Measurements from ENCODE around the gene AFDN. TPM values are rescaled to one million over a fixed set of nuclear protein-coding genes. Genes with fewer than 3 reads are reported as not detected.

The AFDN gene
- total and polyA plus RNA-seq, 2 of the 8 experiments (the other 6 are each of a cell fraction or from before 2014, with no cell fraction given): 53.4 to 192 TPM

DNA sequence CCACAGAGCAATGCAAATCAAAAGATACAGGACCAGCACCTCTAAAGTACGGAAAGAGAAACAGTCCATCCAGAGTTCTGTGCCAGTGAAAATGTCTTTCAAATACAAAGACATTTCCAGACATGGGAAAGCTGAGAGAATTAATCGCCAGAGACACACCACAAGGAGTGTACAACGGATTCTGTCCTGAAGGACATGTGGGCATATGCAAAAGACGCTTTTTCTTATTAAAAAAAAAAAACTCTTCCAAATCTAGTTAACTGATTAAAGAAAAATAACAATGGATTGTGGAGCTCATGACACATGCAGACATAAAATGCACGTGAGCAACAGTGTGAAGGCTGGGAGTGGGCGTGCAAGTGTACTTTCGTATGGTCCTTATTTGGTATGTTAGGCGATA, 193.5 kb downstream of the AFDN start (continued):
- TF ChIP-seq, protein P1, sequence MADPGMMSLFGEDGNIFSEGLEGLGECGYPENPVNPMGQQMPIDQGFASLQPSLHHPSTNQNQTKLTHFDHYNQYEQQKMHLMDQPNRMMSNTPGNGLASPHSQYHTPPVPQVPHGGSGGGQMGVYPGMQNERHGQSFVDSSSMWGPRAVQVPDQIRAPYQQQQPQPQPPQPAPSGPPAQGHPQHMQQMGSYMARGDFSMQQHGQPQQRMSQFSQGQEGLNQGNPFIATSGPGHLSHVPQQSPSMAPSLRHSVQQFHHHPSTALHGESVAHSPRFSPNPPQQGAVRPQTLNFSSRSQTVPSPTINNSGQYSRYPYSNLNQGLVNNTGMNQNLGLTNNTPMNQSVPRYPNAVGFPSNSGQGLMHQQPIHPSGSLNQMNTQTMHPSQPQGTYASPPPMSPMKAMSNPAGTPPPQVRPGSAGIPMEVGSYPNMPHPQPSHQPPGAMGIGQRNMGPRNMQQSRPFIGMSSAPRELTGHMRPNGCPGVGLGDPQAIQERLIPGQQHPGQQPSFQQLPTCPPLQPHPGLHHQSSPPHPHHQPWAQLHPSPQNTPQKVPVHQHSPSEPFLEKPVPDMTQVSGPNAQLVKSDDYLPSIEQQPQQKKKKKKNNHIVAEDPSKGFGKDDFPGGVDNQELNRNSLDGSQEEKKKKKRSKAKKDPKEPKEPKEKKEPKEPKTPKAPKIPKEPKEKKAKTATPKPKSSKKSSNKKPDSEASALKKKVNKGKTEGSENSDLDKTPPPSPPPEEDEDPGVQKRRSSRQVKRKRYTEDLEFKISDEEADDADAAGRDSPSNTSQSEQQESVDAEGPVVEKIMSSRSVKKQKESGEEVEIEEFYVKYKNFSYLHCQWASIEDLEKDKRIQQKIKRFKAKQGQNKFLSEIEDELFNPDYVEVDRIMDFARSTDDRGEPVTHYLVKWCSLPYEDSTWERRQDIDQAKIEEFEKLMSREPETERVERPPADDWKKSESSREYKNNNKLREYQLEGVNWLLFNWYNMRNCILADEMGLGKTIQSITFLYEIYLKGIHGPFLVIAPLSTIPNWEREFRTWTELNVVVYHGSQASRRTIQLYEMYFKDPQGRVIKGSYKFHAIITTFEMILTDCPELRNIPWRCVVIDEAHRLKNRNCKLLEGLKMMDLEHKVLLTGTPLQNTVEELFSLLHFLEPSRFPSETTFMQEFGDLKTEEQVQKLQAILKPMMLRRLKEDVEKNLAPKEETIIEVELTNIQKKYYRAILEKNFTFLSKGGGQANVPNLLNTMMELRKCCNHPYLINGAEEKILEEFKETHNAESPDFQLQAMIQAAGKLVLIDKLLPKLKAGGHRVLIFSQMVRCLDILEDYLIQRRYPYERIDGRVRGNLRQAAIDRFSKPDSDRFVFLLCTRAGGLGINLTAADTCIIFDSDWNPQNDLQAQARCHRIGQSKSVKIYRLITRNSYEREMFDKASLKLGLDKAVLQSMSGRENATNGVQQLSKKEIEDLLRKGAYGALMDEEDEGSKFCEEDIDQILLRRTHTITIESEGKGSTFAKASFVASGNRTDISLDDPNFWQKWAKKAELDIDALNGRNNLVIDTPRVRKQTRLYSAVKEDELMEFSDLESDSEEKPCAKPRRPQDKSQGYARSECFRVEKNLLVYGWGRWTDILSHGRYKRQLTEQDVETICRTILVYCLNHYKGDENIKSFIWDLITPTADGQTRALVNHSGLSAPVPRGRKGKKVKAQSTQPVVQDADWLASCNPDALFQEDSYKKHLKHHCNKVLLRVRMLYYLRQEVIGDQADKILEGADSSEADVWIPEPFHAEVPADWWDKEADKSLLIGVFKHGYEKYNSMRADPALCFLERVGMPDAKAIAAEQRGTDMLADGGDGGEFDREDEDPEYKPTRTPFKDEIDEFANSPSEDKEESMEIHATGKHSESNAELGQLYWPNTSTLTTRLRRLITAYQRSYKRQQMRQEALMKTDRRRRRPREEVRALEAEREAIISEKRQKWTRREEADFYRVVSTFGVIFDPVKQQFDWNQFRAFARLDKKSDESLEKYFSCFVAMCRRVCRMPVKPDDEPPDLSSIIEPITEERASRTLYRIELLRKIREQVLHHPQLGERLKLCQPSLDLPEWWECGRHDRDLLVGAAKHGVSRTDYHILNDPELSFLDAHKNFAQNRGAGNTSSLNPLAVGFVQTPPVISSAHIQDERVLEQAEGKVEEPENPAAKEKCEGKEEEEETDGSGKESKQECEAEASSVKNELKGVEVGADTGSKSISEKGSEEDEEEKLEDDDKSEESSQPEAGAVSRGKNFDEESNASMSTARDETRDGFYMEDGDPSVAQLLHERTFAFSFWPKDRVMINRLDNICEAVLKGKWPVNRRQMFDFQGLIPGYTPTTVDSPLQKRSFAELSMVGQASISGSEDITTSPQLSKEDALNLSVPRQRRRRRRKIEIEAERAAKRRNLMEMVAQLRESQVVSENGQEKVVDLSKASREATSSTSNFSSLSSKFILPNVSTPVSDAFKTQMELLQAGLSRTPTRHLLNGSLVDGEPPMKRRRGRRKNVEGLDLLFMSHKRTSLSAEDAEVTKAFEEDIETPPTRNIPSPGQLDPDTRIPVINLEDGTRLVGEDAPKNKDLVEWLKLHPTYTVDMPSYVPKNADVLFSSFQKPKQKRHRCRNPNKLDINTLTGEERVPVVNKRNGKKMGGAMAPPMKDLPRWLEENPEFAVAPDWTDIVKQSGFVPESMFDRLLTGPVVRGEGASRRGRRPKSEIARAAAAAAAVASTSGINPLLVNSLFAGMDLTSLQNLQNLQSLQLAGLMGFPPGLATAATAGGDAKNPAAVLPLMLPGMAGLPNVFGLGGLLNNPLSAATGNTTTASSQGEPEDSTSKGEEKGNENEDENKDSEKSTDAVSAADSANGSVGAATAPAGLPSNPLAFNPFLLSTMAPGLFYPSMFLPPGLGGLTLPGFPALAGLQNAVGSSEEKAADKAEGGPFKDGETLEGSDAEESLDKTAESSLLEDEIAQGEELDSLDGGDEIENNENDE (IDR thresholded peaks at IDR 0.05; ENCODE audit: insufficient replicate concordance, low read length): no peak
- no peak for TF ChIP-seq PHF8 (conservative IDR thresholded peaks at IDR 0.05; ENCODE audit: low read depth, low read length)
- TF ChIP-seq RFX5 (IDR thresholded peaks at IDR 0.05; ENCODE audit: borderline replicate concordance, low read depth, low read length): no peak
- no peak for TF ChIP-seq NANOG (IDR thresholded peaks at IDR 0.05; ENCODE audit: insufficient read depth, low read depth, low read length, poor library complexity, severe bottlenecking)
- no peak for TF ChIP-seq CEBPB (IDR thresholded peaks at IDR 0.05; ENCODE audit: low read depth, low read length)
- no peak for TF ChIP-seq ZNF274 (IDR thresholded peaks at IDR 0.05; ENCODE audit: borderline replicate concordance, extremely low read depth, low read length)
- TF ChIP-seq RBBP5 (IDR thresholded peaks at IDR 0.05; ENCODE audit: borderline replicate concordance, low read depth, low read length): no peak
- no peak for TF ChIP-seq SIRT6 (IDR thresholded peaks at IDR 0.05; ENCODE audit: low read length)

All from H1 (cell line).